ENCODE measurements around the gene C10orf95. TPM values are rescaled to one million over a fixed set of nuclear protein-coding genes. Genes with fewer than 3 reads are reported as not detected.
"Not testable (repeated sequence)": the region's sequence is repeated elsewhere in the genome, so short reads cannot be mapped to it uniquely, and the experiment has no call there.

The C10orf95 gene, protein sequence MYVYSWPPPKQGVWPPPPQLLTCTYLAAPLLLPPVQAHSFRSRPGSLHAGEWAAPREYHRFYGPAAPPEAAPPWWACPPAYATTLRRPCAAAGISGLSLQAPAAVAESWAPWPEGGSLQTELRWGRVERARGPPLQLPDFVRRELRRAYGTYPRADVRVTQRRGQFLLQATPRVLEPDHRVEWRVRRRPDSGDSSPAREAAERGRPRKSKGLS
- 0.39 TPM for total RNA-seq

DNA sequence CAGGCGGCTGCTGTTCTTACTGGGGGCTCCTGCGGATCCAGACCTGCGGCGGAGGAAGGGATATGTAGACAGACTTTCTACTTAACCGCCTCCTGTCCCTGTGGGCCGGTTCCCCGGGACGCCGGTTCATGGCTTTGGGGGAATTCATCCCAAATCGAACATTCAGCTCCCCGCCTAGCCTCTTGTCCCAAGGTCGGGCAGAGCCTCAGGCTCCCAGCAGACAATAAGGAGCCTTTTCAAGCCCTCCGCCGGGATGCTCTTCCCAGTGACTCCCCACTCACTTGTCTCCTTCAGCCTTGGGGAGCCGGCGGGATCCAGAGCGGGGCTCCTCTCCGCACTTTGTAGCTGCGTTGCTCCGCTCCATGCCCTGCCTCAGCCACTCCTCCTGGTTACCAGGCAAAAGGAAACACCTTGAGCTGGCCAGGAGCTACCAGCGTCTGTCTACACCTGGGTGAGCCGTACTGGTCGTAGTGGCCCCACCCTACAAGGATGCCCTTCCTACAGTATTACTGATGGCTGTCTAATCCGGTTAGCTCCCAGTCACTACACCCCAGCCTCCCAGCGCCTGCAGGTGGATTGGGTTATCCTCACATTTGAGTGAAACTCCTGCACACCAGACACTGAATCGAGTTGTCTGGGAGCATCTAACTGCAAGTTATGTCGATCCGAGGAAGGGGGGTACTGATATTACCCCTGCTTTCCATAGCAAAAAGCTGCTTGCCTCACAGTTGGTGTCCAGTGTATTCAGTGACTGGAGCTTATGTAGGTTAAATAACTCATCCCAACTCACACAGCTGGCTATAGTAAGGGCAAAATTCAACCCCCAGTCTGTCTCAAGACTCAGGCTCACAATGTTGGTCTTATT lies at the start of gene C10orf95:
Gene C10orf95, minus strand, starts transcription at position 439 of the 865 bp plus-strand sequence. CDS start 450 bp downstream, outside the sequence.
- DNase-seq = no peak

DNA sequence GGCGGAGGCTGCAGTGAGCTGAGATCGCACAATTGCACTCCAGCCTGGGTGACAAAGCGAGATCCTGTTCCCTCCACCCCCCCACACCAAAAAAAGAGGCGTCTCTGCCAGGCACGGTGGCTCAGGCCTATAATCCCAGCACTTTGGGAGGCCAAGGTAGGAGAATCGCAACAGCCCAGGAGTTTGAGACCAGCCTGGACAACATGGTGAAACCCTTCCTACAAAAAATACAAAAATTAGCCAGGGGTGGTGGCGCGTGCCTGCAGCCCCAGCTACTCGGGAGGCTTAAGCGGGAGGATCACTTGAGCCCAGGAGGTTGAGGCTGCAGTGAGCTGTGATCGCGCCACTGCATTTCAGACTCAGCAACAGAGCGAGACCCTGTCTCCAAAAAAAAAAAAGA lies 49.3 kb upstream of the C10orf95 start:
- DNase-seq = not testable (repeated sequence)

DNA sequence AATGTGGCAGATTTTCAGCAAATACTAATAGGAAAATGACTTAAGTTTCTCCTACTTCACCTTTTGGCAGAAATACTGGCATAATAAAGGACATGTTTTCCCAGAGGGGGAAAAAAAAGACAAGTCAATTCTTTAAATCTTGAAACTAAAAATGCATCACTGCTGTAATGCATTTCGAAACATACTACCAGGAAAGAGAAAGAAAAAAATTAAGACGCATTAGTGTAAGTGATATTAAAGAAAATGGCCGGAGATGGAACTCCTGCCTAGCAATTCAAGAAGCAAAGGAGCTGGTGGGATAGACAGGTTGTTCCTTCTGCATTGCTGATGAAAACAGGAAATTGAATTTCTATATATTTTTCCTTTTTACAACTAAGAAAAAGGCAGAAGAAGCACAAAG lies 48.0 kb upstream of the C10orf95 start:
- no peak for DNase-seq

DNA sequence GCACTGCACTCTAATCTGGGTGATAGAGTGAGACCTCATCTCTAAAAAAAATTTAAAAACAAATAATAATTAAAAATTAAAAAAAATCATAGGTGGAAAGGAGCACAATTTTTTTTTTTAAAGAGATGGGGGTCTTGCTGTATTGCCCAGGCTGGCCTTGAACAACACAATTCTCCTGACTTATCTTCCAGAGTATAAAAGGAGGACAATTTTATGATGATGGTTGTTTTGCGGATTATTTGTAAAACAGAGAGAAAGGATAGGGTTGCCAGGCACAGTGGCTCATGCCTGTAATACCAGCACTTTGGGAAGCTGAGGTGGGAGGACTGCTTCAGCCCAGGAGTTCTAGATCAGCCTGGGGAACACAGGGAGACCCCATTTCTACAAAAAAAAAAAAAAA lies 46.2 kb upstream of the C10orf95 start:
- DNase-seq = no peak

DNA sequence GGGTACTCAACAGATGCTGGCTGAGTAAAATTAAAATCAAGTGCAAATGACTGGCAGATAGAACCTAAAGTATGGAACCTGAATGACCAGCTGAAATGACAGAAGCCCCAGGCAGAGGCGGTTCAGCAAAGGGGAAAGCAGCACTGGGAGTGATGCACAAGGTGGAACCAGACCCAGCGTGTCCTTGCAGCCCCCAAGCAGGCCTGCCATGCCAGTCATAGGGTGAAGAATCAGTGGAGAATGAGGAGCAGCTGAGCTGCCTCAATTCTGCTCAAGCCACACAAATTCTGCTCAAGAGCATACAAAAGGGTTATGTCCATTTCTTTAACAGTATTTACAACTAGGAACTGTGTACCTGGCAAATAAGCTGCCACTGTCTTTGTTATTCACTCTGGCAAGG lies 42.4 kb upstream of the C10orf95 start:
- DNase-seq = no peak

DNA sequence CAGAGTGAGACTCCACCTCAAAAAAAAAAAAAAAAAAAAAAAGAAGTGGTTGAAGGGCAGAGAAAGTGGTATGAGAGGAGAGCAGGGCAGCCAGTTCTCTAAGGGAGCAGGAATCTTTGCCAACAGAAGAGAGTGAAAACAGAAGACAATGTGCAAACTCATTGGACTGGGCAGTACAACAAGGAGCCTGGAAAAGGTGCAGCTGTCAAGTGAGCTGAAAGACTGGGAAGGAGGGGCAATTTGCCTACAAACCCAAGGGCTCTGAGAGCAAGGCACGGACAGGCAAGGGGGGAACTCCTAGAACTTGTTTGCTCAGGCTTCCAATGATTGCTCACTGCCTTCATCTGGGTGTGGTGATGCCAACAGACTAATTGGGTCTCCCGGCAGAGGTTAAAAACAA lies 41.6 kb upstream of the C10orf95 start:
- no peak for DNase-seq

DNA sequence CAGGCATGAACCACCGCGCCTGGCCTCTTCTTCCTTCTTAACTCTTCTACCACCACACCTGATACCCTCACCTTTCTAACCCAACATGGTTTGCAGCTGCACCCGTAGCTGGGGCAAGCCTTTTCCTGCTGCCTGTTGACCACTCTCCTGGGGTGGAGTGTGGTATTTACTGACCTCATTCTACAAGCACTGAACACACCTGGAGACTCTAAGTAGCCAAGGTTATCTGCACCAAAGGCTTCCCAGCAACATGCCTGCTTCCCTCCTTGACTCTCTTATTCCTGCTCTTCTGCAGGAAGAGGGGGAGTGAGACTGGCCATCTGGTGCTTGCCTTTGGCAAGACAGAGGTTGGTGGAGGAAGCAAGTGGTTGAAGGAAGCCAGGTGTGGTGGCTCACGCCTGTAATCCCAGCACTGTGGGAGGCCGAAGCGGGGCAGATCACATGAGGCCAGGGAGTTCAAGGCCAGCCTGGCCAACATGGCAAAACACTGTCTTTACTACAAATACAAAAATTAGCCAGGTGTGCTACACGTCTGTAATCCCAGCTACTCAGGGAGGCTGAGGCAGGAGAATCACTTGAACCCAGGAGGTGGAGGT lies 41.1 kb upstream of the C10orf95 start:
- no peak for DNase-seq

DNA sequence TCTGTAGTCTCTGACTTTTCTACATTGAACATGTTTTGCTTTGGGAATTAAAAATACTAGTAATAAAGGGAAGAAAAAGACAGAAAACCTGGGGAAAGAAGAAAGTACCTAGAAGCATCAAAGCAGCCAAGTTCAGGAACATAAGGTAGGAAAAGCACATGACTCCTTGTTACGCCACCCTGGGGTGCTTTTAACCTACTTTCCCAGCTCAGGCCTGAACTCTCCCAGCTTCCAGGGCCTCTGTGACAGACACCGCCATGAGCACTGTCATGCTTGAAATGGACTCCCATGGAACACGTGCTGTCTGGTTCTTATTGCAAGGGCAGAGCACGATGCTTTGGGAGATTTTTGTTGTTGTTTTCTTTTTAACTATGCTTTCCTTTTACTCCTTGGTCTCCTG lies 39.8 kb upstream of the C10orf95 start:
- no peak for DNase-seq

DNA sequence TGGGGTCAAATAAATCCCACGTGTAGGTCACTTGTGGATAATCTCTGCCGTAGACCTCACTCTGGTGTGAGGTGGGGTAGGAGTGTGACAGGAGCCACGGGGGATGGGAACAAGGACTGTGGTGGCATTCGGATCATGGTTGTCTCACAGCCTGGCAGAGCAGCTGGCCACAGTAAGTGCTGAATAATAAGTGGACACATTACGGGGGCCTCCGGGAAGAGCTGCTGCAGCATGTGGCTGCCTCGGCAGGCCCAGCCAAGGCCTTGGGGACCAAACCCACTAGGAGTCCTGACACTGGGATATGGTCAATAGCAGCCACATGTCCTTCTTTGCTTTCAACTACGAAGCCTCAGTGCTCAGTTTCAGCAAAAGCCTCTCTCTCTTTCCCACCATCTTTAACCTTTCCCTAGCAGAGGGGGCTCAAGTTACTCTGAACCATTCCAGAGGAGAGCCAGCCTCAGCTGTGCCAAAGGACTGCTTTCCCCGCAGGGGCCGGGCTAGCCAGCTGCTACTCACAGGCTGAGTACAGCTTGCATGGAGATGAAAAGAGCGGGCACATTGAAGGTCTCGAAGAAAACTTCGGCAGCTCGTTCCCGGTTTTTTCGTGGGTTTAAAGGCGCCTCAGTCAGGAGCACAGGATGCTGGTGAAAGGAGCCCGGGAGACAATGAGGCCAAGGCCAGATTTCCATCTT lies 33.9 kb upstream of the C10orf95 start:
- DNase-seq = no peak

DNA sequence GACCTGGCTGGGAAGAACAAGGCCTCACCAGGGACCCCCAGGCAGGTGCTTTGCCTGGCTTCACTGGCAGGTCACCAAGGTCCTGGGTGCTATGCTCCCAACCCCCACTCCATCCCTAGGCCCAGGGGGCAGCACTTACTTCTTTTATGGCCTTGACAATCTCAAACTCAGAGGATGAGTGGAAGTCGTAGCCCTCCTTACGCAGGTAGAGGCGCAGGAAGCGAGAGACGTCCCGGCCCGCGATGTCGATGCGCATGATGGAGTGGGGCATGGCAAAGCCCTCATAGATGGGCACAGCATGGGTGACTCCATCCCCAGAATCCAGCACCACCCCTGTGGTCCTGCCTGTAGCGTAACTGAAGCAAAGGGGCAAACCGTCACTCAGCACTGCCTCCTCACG lies 32.7 kb upstream of the C10orf95 start:
- no peak for DNase-seq

DNA sequence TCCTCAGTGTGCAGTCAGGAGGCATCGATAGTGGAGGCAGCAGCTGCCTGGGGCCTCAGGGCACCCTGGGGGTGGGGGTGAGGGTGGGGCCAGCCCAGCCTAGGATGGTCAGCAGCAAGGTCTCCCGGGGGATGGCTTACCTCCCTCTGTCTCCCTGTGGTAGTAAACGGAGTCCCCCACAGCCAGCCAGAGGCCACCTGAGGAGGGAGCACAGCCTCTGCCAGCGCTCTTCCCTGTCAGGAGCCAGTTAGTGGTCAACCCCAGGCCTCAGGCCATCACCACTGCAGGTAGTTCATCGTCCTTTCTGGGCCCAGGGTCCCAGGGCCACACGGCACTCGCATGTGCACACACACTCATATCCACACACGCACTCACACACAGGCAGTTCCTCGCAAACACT lies 29.1 kb upstream of the C10orf95 start:
- DNase-seq = no peak

DNA sequence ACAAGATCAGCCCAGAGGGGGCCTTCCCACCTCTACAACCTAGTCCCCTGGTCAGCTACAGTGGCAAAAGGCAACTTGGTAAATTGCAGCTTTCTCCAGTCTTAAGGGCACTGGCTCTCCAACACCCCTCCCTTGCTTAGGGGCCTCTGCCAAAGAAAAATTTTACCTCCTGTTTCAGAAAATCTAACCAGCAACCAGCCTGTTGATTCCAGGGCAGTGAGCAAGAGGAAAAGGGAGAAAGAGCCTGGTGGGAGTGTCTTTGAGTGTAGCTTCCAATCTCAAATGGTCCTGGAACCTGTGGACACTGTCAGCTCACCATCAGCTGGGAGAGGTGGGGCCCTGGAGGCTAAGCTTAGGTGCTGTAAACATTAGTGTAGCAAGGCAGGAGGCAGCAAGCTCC lies 28.3 kb upstream of the C10orf95 start:
- no peak for DNase-seq

DNA sequence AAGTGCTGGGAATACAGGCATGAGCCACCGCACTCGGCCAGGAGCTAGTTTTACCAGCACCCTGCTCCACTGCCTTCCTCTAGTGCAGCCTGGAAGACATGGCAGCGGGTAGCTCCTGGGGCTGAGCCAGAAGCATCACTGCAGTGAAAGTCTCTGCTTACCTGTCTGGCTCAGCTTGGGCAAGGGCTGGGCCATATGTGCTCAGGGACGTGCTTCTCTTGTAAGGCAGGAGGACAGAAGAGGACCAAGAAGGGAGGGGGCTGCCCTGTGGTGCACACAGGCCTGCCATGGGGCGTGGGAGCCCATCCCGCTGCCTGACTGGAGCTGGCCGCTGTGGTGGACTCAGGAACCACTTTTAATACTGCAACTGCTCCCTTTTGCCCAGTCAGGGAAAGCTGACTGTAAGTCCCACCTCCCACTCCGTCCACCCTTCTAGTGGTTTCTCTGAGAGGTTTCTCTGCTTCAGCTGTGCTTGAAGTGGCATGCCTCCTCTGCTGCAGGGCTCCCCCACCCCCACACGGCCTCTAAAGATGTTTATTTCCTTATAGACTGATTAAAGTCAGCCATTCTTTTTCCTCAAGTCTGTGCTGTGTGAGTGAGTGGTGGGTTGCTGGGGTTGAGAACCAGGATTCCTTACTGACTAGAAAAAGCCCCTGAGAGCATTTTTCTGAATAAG lies 25.3 kb upstream of the C10orf95 start:
- DNase-seq = no peak

DNA sequence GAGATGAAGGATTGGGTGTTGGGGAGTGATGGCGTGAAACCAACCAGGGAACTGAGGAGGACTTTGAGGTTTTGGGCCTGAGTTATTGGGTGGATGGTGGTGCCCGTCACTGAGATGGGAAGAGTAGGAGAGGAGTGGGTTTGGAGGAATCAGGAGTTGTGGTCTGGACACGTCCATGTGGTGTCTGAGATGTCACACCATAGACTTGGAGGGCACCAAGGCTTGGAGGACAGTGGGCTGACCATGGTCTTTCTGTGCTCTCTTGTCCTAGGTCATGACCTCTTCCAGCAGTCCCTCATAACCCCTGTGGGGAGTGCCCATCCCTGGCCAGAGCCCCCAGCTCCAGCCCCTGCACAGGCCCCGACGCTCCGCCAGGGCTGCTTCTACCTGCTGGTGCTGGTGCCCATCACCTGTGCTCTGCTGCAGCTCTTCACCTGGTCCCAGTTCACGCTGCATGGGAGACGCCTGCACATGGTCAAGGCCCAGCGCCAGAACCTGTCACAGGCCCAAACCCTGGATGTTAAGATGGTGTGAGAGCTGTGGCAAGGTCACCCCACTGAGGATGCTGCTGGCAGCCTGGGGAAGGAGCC lies 24.2 kb upstream of the C10orf95 start:
- no peak for DNase-seq

DNA sequence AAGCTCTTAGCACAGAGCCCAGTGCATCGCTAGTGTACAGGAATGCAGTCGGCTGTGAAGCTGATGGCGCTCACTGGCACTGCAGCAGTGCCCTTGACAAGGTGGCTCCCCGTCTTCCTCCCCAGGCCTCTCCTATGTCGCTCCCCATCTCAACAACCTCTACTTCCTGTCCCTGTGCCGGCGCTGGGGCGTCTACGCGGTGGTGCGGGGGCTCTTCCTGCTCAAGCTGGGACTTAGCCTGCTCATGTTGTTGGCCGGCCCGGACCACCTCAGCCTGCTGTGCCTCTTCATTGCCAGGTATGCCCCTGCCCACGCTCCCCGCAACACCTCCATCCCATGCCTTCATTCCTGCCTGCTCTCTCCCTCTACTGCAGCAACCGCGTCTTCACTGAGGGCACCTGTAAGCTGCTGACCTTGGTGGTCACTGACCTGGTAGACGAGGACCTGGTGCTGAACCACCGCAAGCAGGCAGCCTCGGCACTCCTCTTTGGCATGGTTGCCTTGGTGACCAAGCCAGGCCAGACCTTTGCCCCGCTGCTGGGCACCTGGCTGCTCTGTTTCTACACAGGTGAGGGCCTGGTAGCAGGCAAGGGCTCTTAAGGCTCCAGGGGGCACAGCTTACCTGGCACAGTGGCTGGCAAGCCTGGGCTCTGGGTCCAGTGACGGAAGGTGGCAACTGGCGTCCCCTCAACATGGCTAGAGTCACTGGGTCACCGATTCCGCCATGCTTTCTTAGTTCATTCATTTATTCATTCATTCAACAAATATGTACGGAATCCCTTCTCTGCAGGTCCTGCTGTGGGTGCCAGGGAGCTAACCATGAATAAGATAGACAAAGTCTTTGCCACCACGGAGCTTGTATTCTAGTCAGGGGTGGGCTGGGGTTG lies 22.3 kb upstream of the C10orf95 start:
- DNase-seq = no peak

DNA sequence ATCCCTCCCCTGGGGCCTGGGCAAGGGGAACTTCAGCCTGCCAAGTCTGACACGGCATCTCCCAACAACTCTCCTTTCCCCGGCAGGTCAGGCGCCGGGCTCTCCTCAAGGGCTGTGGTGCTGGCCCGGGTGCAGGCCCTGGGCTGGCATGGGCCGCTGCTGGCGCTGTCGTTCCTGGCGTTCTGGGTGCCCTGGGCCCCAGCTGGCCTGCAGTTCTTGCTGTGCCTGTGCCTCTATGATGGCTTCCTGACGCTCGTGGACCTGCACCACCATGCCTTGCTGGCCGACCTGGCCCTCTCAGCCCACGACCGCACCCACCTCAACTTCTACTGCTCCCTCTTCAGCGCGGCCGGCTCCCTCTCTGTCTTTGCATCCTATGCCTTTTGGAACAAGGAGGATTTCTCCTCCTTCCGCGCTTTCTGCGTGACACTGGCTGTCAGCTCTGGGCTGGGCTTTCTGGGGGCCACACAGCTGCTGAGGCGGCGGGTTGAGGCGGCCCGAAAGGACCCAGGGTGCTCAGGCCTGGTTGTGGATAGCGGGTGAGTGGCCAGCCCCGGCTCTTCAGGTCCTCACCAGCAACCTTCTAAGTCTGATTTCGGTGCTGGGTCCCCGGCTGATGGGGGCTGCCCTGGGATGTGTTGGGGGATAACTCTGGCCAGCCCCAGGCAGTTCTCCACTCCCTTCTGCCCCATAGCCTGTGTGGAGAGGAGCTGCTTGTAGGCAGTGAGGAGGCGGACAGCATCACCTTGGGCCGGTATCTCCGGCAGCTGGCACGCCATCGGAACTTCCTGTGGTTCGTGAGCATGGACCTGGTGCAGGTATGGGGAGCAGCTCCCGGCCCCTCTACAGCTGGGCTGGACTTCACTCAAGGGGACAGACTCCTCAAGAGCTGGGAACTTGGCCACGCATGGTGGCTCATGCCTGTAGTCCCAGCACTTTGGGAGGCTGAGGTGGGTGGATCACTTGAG lies 19.5 kb upstream of the C10orf95 start:
- DNase-seq = no peak

DNA sequence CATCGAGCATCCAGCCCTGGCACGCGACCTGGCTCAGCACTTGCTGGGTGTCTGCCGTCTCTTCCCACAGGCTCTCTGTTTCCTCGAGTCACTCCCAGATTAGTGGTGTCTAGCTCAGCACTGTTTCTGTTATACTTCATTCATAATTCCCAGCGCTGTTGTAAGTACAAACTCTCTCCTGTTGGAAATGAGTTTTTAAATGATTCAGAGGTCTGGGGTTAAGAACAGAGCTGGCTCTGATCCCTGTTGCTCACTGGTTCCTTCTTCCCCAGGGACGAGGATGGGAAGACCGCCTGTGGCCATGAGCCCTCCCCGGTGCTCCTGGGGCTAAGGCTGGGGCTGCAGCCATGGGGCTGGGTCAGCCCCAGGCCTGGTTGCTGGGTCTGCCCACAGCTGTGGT lies 17.3 kb upstream of the C10orf95 start:
- DNase-seq = no peak

DNA sequence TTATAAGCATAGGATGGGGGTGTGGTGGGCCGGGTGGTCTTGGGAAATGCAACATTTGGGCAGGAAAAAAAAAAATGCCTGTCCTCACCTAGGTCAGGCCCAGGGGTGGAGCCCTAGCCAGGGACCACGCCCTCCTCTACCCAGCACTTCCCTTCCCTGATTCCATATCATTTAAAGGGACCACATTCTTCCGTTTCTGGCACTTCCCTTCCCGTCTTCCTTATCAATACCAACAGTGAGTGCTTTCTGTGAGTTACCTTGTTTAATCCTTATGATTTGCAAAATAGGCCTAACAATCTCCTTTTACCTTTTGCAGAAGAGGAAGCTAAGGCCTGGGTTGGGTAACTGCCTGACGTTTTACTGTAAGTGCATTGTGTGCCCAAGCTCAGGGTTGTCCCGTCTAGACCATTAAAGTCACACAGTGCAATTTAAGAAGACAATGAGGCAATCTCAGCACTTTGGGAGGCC lies 16.7 kb upstream of the C10orf95 start:
- DNase-seq = no peak

DNA sequence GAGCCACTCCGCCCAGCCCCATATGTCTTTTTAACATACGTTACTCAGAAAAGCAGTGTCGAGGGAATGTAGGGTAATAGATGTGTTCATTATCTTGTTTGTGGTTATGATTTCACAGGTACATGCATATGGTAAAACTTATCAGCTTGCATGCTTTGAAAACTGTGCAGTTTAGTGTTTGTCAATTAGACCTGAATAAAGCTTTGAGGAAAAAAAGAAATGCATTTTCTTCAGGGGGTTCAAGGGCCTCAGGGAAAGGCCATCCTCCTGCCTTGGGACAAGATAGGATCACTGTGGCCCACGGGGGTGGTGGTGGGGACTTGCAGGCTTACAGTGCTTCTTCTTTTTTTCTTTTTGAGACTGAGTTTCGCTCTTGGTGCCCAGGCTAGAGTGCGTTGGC lies 16.0 kb upstream of the C10orf95 start:
- DNase-seq = no peak

DNA sequence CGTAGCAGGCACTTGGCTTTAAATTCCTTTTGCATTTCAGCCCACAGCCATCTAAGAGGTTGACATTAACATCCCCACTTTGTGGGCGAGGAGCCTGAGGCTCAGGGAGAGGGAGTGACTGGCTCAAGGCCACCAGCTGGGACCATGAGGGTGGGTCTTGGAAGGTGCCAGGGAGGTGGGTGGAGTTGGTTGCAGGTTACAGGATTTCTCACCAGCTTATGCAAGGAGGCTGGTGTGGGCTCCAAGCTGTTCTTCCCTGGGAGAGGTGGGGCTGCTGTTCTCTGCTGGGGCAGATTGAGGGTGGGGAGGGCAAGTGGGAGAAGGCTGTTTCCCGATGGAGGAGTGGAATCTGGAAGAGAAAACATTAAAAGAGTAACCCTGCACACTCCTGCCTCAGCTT lies 14.1 kb upstream of the C10orf95 start:
- no peak for DNase-seq
